Measurements from ENCODE around the gene GSS. TPM values are rescaled to one million over a fixed set of nuclear protein-coding genes. Genes with fewer than 3 reads are reported as not detected.

The GSS gene
- total and polyA plus RNA-seq, 2 experiments from 2014 or later, result 68.3 to 80.7 TPM

DNA sequence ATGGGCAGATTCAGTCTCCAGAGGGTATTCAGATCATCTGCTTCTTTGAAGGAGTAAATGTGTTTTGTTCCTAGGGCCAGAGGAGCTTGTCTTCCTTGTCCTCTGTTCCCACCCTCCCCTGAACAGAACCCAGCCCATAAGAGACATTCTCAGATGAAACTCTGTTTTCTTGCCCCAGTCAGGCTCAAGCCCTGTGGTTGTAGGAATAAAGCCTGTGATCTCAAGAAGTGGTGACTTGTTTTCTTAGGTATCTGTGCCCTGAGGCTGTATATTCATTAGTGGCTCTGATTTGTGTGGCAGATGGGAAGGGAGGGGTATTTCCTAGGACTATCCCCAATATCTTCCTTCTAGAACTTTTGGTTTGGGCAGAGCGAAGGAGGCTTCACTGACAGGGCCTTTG is 27.9 kb downstream of the GSS start:
- WGBS, 2 experiments (ENCODE audit: low coverage in 1 of 2, low lambda C conversion rate in 2 of 2, missing lambda C conversion rate in 2 of 2), result 100% methylated on average over 1 of the region's 1 CpG
- Histone ChIP-seq H3K4me2 (ENCODE audit: unreplicated experiment) (no peak overlapping the region), H3K79me2 (ENCODE audit: insufficient read depth) (no peaks in the 10 kb centered on the region), H3K27ac (peak overlapping the region; percentile 26), H3K36me3 (ENCODE audit: low read depth) (peaks cover 13% of the 10 kb centered on the region), H3K9me2 (ENCODE audit: insufficient read depth) (no peaks in the 10 kb centered on the region), H2AFZ (no peak overlapping the region), H4K20me1 (ENCODE audit: insufficient read depth) (no peaks in the 10 kb centered on the region), H3K9ac (no peak overlapping the region), H3F3A (ENCODE audit: insufficient read depth) (peaks cover 24% of the 10 kb centered on the region), H3K9me3 (ENCODE audit: low read depth) (no peaks in the 10 kb centered on the region), H3K27me3 (replicated peaks; ENCODE audit: insufficient read depth) (no peaks in the 10 kb centered on the region), H3K4me1 (ENCODE audit: insufficient read depth) (peaks cover 17% of the 10 kb centered on the region), H3K4me3 (no peak overlapping the region)
- TF ChIP-seq EZH2 (IDR thresholded peaks at IDR 0.05; ENCODE audit: insufficient read depth, poor library complexity, severe bottlenecking), result no peak
- no peak for TF ChIP-seq EZH2phosphoT487 (IDR thresholded peaks at IDR 0.05; ENCODE audit: insufficient read depth, low read depth)
- in situ Hi-C loops (cut with MboI), result no loop called here
- peak; percentile 73 for DNase-seq

DNA sequence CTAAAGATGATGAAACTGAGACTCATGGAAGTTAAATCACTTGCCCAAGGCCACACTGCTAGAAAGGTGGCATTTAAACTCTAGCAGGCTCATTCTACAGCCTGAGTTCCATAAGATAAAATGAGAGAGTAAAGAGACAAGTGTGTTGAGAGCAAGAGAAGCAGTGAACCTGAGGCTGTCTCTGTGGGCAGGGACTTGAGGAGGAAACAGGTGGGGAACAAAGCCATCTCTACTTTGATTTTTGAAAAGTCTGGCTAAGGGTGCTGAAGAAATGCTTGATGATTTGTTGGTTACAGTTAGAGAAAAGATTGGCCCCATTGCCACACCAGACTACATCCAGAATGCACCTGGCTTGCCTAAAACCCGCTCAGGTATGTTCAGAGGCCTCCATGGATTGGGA is 29.0 kb downstream of the GSS start:
- Histone ChIP-seq H3K27me3 (replicated peaks; ENCODE audit: insufficient read depth) (no peaks in the 10 kb centered on the region), H3K79me2 (ENCODE audit: insufficient read depth) (no peaks in the 10 kb centered on the region), H3K36me3 (ENCODE audit: low read depth) (peaks cover 13% of the 10 kb centered on the region), H3K4me2 (ENCODE audit: unreplicated experiment) (no peak overlapping the region), H3K27ac (no peak overlapping the region), H3K4me1 (ENCODE audit: insufficient read depth) (peaks cover 26% of the 10 kb centered on the region), H3K9me3 (ENCODE audit: low read depth) (no peaks in the 10 kb centered on the region), H2AFZ (no peak overlapping the region), H3K9ac (no peak overlapping the region), H3K4me3 (no peak overlapping the region), H3F3A (ENCODE audit: insufficient read depth) (peaks cover 29% of the 10 kb centered on the region), H4K20me1 (ENCODE audit: insufficient read depth) (no peaks in the 10 kb centered on the region), H3K9me2 (ENCODE audit: insufficient read depth) (no peaks in the 10 kb centered on the region)
- no peak for DNase-seq
- in situ Hi-C loops (cut with MboI), result no loop called here
- 90 to 93% methylated on average over 1 of the region's 1 CpG for WGBS, 2 experiments (ENCODE audit: low coverage in 1 of 2, low lambda C conversion rate in 2 of 2, missing lambda C conversion rate in 2 of 2)
- no peak for TF ChIP-seq EZH2 (IDR thresholded peaks at IDR 0.05; ENCODE audit: insufficient read depth, poor library complexity, severe bottlenecking)
- TF ChIP-seq EZH2phosphoT487 (IDR thresholded peaks at IDR 0.05; ENCODE audit: insufficient read depth, low read depth), result no peak

DNA sequence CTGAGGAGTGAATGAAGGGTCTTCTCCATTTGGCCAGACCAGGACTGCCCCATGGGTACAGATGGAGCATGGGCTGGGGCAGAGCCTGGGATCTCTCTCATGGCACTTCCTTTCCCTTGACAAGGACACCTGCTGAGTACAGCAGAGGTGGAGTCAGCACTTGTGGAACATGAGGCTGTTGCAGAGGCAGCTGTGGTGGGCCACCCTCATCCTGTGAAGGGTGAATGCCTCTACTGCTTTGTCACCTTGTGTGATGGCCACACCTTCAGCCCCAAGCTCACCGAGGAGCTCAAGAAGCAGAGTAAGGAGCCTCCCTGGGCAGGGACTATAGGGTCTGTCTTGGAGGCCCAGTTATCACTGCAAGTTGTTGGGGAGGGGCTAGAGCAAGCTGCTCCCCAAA is 29.6 kb downstream of the GSS start:
- Histone ChIP-seq H3K36me3 (ENCODE audit: low read depth) (peaks cover 13% of the 10 kb centered on the region), H3K27ac (no peak overlapping the region), H3F3A (ENCODE audit: insufficient read depth) (peaks cover 29% of the 10 kb centered on the region), H3K4me2 (ENCODE audit: unreplicated experiment) (no peak overlapping the region), H3K27me3 (replicated peaks; ENCODE audit: insufficient read depth) (no peaks in the 10 kb centered on the region), H2AFZ (no peak overlapping the region), H3K4me1 (ENCODE audit: insufficient read depth) (peaks cover 26% of the 10 kb centered on the region), H4K20me1 (ENCODE audit: insufficient read depth) (no peaks in the 10 kb centered on the region), H3K9me3 (ENCODE audit: low read depth) (no peaks in the 10 kb centered on the region), H3K4me3 (no peak overlapping the region), H3K9ac (no peak overlapping the region), H3K79me2 (ENCODE audit: insufficient read depth) (no peaks in the 10 kb centered on the region), H3K9me2 (ENCODE audit: insufficient read depth) (no peaks in the 10 kb centered on the region)
- TF ChIP-seq EZH2 (IDR thresholded peaks at IDR 0.05; ENCODE audit: insufficient read depth, poor library complexity, severe bottlenecking) (no peak), EZH2phosphoT487 (IDR thresholded peaks at IDR 0.05; ENCODE audit: insufficient read depth, low read depth) (no peak)
- 90 to 100% methylated on average over 1 of the region's 1 CpG for WGBS, 2 experiments (ENCODE audit: low coverage in 1 of 2, low lambda C conversion rate in 2 of 2, missing lambda C conversion rate in 2 of 2)
- DNase-seq, result no peak
- in situ Hi-C loops (cut with MboI), result no loop called here

DNA sequence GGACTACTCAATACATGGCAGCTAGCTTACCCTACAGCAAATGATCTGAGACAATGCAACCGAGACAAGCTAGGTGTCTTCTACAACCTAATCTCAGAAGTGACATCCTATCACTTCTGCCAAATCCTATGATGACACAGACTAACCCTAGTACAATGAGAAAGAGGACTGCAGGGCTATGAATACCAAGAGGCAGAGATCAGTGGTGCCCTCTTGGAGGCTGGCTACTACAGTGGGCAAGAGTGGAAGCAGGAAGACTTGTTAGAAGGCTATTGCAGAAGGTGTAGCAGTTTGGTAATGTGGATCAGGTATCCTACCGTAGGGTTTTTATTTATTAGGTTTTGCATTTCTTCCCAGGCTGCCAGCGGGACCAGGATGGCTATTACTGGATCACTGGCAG is 30.3 kb downstream of the GSS start:
- DNase-seq, result no peak
- Histone ChIP-seq H3K36me3 (ENCODE audit: low read depth) (peaks cover 13% of the 10 kb centered on the region), H3K9ac (no peak overlapping the region), H3K9me3 (ENCODE audit: low read depth) (no peaks in the 10 kb centered on the region), H3K27ac (no peak overlapping the region), H3F3A (ENCODE audit: insufficient read depth) (peaks cover 29% of the 10 kb centered on the region), H3K79me2 (ENCODE audit: insufficient read depth) (no peaks in the 10 kb centered on the region), H4K20me1 (ENCODE audit: insufficient read depth) (no peaks in the 10 kb centered on the region), H3K27me3 (replicated peaks; ENCODE audit: insufficient read depth) (no peaks in the 10 kb centered on the region), H3K4me1 (ENCODE audit: insufficient read depth) (peaks cover 26% of the 10 kb centered on the region), H3K4me2 (ENCODE audit: unreplicated experiment) (no peak overlapping the region), H3K4me3 (no peak overlapping the region), H2AFZ (no peak overlapping the region), H3K9me2 (ENCODE audit: insufficient read depth) (no peaks in the 10 kb centered on the region)
- WGBS, 2 experiments (ENCODE audit: low coverage in 1 of 2, low lambda C conversion rate in 2 of 2, missing lambda C conversion rate in 2 of 2), result 92 to 97% methylated on average over 3 of the region's 3 CpGs
- TF ChIP-seq EZH2phosphoT487 (IDR thresholded peaks at IDR 0.05; ENCODE audit: insufficient read depth, low read depth), result no peak
- in situ Hi-C loops (cut with MboI), result no loop called here

DNA sequence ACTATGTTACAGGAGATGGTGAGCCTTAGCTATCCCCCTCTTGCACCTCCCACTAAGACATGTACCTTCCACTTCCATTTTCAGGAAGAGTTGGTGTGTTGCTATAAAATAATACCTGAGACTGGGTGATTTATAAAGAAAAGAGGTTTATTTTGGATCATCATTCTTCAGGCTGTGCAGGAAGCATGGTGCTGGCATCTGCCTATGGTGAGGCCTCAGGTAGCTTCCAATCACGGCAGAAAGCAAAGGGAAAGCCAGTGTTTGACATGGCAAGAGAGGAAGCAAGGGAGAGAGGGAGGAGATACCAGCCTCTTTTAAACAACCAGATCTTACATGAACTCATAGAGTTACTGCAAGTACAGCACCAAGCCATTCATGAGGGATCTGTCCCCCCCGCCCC is 32.2 kb downstream of the GSS start:
- Histone ChIP-seq H3K9me3 (ENCODE audit: low read depth) (no peaks in the 10 kb centered on the region), H3K9me2 (ENCODE audit: insufficient read depth) (no peaks in the 10 kb centered on the region), H3K4me1 (ENCODE audit: insufficient read depth) (peaks cover 25% of the 10 kb centered on the region), H3K79me2 (ENCODE audit: insufficient read depth) (no peaks in the 10 kb centered on the region), H3K9ac (peak overlapping the region; percentile 25; the same call in 1 of the 2 replicates), H2AFZ (no peak overlapping the region), H3K36me3 (ENCODE audit: low read depth) (peaks cover 13% of the 10 kb centered on the region), H3F3A (ENCODE audit: insufficient read depth) (peaks cover 28% of the 10 kb centered on the region), H4K20me1 (ENCODE audit: insufficient read depth) (no peaks in the 10 kb centered on the region), H3K27ac (peak overlapping the region; percentile 54), H3K27me3 (replicated peaks; ENCODE audit: insufficient read depth) (no peaks in the 10 kb centered on the region), H3K4me3 (no peak overlapping the region), H3K4me2 (ENCODE audit: unreplicated experiment) (peak overlapping the region; percentile 11)
- no peak for DNase-seq
- no peak for TF ChIP-seq EZH2 (IDR thresholded peaks at IDR 0.05; ENCODE audit: insufficient read depth, poor library complexity, severe bottlenecking)
- TF ChIP-seq EZH2phosphoT487 (IDR thresholded peaks at IDR 0.05; ENCODE audit: insufficient read depth, low read depth), result no peak
- in situ Hi-C loops (cut with MboI), result no loop called here
- WGBS, 2 experiments (ENCODE audit: low coverage in 1 of 2, low lambda C conversion rate in 2 of 2, missing lambda C conversion rate in 2 of 2), result 85 to 98% methylated on average over 2 of the region's 2 CpGs
